HUES6 (cell line): Measurements from ENCODE around the gene PTPN6.

ENCODE experiments used
- H3K27ac ChIP-seq: 2 replicates; pipeline ENCODE4 v1.7.0; 2013; ENCODE audit warnings: low read depth, mild to moderate bottlenecking, low read length, inconsistent platforms
- H3K27me3 ChIP-seq: 2 replicates; pipeline ENCODE4 v1.6.1; 2013; ENCODE audit warnings: low read length; ENCODE audit not compliant: control insufficient read depth, insufficient read depth
- H3K36me3 ChIP-seq: 2 replicates; pipeline ENCODE4 v1.6.1; 2013; ENCODE audit warnings: low read length; ENCODE audit not compliant: control insufficient read depth, insufficient read depth
- H3K4me1 ChIP-seq: 2 replicates; pipeline ENCODE4 v1.6.1; 2013; ENCODE audit warnings: low read length; ENCODE audit not compliant: control insufficient read depth, insufficient read depth
- H3K4me3 ChIP-seq: 2 replicates; pipeline ENCODE4 v1.5.1; 2013; ENCODE audit warnings: low read depth, low read length
- H3K9ac ChIP-seq: one replicate; pipeline ENCODE4 v1.6.1; 2013; ENCODE audit warnings: mild to moderate bottlenecking, low read length
- H3K9me3 ChIP-seq: 2 replicates; pipeline ENCODE4 v1.6.1; 2013; ENCODE audit warnings: low read depth, low read length; ENCODE audit not compliant: control insufficient read depth, insufficient read depth

Gene PTPN6

DNA sequence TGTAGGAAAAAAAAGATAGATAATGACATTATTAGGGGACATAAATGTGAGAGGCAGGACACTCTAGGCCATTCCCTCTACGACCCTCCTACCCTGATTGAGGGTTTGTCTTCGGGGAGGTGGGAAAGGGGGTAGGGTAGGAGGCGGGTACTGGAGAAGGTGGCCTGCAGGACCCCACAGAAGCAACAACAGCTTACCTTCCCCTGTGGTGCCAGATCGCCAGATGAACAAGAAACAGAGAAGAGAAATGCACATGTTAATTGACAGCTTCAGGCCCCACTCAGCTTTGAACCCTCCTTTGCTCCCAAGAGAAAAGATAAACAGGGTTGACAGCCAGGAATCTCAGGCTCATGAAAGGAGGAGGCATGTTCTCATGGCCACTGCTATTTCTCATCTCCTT, 14.6 kb downstream of the PTPN6 start:
- Histone ChIP-seq H3K9ac (no peak overlapping the region), H3K4me3 (no peak overlapping the region), H3K27me3 (no peaks in the 10 kb centered on the region), H3K9me3 (no peaks in the 10 kb centered on the region), H3K4me1 (peaks cover 36% of the 10 kb centered on the region), H3K27ac (no peak overlapping the region), H3K36me3 (peaks cover 51% of the 10 kb centered on the region)

DNA sequence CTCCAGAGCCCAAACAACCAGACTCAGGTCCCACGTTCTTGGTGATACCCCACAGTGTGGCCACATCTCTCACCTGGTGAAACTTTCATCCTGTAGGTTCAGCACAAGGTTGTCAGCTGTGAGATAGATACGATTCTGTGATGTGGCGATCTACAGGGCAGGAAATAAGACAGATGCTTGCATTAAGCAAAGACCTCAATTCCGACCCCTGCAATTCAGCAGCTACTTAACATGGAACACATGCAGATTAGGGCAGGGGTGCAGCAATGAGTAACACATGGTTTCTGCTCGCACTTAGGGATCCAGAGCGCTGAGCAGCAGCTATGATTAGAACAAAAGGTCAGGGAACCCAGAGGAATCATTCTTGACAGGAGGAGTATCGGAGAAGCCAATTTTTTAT, 15.2 kb downstream of the PTPN6 start:
- Histone ChIP-seq H3K9me3 (no peaks in the 10 kb centered on the region), H3K4me1 (peaks cover 29% of the 10 kb centered on the region), H3K27me3 (no peaks in the 10 kb centered on the region), H3K27ac (no peak overlapping the region), H3K9ac (no peak overlapping the region), H3K4me3 (no peak overlapping the region), H3K36me3 (peaks cover 51% of the 10 kb centered on the region)

DNA sequence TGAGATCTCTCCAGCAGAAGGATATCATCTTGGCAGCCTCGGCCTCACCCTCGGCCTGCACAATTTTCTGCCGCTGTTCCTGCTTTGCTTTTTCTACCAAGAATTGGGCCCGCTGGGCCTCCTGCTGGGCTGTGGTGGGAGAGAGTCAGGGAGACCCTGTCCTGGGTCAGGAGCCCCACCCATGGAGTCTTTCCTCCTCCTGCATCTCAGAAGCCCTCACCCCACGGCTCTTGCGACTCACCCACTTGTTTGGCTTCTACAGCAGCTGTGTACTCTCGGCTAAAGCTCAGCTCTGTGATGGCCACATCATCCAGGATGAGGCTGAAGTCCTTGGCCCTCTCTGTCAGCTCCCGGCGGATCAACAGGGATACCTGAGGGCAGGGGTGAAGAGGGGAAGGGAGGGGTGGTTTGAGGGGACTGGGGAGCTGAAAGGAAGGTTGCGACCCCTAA, 16.5 kb downstream of the PTPN6 start:
- no peak overlapping the region for H3K27ac ChIP-seq
- no peak overlapping the region for H3K9ac ChIP-seq
- H3K4me1 ChIP-seq, result peaks cover 17% of the 10 kb centered on the region
- peaks cover 53% of the 10 kb centered on the region for H3K36me3 ChIP-seq
- H3K9me3 ChIP-seq, result no peaks in the 10 kb centered on the region
- H3K4me3 ChIP-seq, result no peak overlapping the region
- H3K27me3 ChIP-seq, result no peaks in the 10 kb centered on the region

DNA sequence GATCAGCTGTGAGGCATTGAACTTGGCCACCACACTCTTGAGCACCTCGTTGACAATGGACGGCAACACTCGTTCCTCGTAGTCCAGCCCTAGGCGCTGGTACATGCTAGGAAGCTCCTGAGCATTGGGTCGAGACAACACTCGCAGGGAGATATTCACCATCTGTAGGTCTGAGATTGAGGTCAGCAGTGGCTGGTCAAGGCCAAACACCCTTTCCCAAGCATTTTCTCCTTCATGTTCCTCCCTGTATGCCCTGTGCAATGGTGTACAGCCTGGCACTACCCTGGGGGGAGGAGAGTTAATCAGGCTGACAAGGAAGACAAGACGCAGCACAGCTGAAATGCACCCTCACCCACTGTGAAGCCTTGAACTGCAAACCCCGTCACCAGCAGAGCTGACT, 17.3 kb downstream of the PTPN6 start:
- H3K9me3 ChIP-seq, result no peaks in the 10 kb centered on the region
- no peak overlapping the region for H3K4me3 ChIP-seq
- H3K27me3 ChIP-seq, result no peaks in the 10 kb centered on the region
- H3K4me1 ChIP-seq, result peaks cover 14% of the 10 kb centered on the region
- peak overlapping the region; percentile 19 for H3K9ac ChIP-seq
- no peak overlapping the region for H3K27ac ChIP-seq
- H3K36me3 ChIP-seq, result peaks cover 53% of the 10 kb centered on the region

DNA sequence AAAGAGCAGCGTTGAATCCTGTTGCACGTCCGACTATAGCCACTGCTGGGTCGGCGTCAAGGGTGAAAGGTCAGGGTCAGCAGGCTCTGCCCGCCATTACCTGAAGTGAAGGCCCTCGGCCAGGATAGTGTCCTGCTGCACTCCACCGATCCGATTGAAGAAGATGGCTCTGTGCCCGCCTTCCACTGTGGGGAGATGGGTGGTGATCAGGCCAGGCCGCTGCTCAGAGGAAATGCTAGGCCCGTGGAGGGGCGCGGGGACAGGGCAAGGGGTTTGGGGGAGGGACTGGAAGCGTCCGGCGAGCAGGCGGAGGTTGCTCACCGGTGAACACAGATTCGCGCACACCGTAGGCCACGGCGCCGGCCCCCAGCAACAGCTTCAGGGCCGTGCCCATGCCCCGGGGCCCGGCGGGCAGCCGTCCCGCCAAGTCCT, 19.0 kb downstream of the PTPN6 start:
- H3K4me3 ChIP-seq, result peak overlapping the region; percentile 100
- H3K4me1 ChIP-seq, result peaks cover 5% of the 10 kb centered on the region
- H3K27ac ChIP-seq, result peak overlapping the region; percentile 89
- H3K9me3 ChIP-seq, result no peaks in the 10 kb centered on the region
- H3K27me3 ChIP-seq, result no peaks in the 10 kb centered on the region
- H3K9ac ChIP-seq, result peak overlapping the region; percentile 98
- H3K36me3 ChIP-seq, result peaks cover 59% of the 10 kb centered on the region

DNA sequence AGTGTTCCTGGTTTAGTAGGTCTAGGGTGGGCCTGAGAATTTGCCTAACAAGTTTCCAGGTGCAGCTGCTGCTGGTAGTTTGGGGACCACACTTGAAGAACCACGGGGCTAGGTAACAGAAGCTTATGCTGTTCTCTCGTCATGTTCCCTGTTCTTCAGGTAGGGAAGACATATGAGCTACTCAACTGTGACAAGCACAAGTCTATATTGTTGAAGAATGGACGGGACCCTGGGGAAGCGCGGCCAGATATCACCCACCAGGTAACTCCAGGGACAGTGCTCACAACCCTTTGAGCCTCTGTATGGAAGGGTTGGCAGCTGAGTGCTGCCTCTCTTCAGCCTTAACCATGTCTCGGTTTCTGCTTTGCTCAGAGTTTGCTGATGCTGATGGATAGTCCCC, 23.0 kb downstream of the PTPN6 start:
- peaks cover 2% of the 10 kb centered on the region for H3K4me1 ChIP-seq
- no peak overlapping the region for H3K27ac ChIP-seq
- H3K4me3 ChIP-seq, result no peak overlapping the region
- no peaks in the 10 kb centered on the region for H3K27me3 ChIP-seq
- H3K9ac ChIP-seq, result no peak overlapping the region
- peaks cover 58% of the 10 kb centered on the region for H3K36me3 ChIP-seq
- no peaks in the 10 kb centered on the region for H3K9me3 ChIP-seq

DNA sequence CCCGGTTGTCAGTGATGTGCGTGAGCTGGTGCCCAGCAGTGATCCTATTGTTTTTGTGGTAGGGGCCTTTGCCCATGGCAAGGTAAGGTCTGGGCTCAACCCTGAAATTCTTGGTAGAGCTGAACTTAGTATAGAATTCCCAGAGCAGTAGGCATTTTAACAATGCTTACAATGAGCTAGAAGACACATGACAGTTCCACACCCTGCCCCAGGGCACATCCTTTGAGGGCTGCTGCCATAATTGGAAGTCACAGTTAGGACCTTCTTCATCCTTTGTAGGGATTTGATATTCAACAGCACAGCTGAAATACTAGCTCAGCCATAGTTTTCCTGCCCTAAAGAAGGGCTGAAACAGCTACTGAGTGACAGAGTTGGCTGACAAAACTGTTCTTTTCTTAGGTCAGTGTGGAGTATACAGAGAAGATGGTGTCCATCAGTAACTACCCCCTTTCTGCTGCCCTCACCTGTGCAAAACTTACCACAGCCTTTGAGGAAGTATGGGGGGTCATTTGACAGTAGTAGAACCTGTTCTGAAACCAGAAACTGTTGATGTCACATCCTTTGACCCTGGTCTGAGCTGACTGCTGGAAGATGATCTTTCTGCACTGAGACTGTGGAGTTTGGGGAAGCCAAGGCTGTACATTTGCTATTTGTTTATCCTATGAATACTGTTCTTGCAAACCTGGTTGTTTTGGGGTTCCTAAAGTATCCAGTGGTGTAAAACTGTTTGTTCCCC, 24.3 kb downstream of the PTPN6 start:
- Histone ChIP-seq H3K4me3 (no peak overlapping the region), H3K36me3 (peaks cover 68% of the 10 kb centered on the region), H3K9ac (no peak overlapping the region), H3K9me3 (no peaks in the 10 kb centered on the region), H3K27ac (no peak overlapping the region), H3K4me1 (no peaks in the 10 kb centered on the region; the same call in 1 of the 2 replicates), H3K27me3 (no peaks in the 10 kb centered on the region)

DNA sequence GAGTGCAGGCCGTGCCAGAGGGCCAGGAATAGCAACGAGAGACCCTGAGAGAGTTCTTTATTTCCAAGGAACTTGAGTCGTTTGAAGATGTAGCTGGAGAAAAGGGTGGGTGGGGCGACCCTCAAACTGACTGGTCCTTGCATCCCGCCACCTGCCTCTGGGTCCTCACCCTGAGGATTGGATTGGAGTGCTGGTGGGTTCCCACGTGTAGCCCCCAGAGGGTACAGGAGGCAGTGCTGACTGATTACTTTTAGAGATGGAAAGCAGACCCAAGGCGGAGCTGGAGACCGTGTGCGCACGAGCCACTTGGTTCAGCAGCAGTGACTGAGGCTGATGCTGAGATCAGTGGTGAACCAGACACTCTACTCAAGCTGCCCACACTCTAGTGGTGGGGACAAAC, 26.5 kb downstream of the PTPN6 start:
- H3K36me3 ChIP-seq, result peaks cover 84% of the 10 kb centered on the region
- no peaks in the 10 kb centered on the region for H3K9me3 ChIP-seq
- no peaks in the 10 kb centered on the region for H3K4me1 ChIP-seq
- no peak overlapping the region for H3K27ac ChIP-seq
- no peak overlapping the region for H3K9ac ChIP-seq
- H3K27me3 ChIP-seq, result no peaks in the 10 kb centered on the region
- no peak overlapping the region for H3K4me3 ChIP-seq

DNA sequence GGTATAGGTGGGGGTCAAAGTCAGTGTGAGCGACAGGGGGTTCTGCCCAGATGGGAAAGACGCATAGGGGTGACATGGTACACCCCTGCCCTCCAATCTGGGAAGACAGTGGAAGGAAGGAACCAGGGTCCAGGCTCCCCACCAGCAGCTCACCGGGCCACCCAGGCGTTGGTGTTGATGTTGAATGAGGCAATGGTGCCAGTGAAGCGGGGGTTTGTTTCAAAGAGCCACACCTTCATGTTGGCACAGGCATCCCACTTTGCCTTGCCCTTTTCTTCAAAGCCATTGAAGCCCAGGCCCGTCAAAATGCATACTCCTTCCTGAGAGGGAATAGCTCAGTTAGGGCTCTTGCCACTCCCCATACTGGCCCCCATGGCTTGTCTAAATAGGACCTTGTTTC, 27.0 kb downstream of the PTPN6 start:
- H3K9ac ChIP-seq, result no peak overlapping the region
- H3K4me1 ChIP-seq, result no peaks in the 10 kb centered on the region
- no peak overlapping the region for H3K27ac ChIP-seq
- no peak overlapping the region for H3K4me3 ChIP-seq
- no peaks in the 10 kb centered on the region for H3K9me3 ChIP-seq
- no peaks in the 10 kb centered on the region for H3K27me3 ChIP-seq
- H3K36me3 ChIP-seq, result peaks cover 88% of the 10 kb centered on the region

DNA sequence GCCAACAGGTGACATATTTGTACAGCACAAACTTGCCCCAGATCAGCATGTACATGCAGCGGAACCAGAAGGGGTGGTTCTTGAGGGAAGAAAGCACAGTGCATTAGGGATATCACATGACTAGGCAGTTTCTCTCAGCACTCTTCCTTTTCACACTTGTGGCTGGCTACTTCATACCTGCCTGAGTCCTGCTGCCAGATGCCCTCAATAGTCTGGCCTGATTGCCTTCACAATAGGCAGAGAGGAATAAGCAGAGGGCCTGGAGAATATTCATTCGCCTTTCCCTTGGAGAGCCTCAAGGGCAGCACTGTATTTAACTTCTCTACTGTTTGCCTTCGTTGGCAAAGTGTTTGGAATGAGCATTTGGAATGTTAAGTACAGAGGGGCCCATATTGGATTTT, 27.5 kb downstream of the PTPN6 start:
- H3K27me3 ChIP-seq, result no peaks in the 10 kb centered on the region
- H3K27ac ChIP-seq, result no peak overlapping the region
- H3K36me3 ChIP-seq, result peaks cover 91% of the 10 kb centered on the region
- H3K4me3 ChIP-seq, result no peak overlapping the region
- H3K9me3 ChIP-seq, result no peaks in the 10 kb centered on the region
- no peaks in the 10 kb centered on the region for H3K4me1 ChIP-seq
- no peak overlapping the region for H3K9ac ChIP-seq

DNA sequence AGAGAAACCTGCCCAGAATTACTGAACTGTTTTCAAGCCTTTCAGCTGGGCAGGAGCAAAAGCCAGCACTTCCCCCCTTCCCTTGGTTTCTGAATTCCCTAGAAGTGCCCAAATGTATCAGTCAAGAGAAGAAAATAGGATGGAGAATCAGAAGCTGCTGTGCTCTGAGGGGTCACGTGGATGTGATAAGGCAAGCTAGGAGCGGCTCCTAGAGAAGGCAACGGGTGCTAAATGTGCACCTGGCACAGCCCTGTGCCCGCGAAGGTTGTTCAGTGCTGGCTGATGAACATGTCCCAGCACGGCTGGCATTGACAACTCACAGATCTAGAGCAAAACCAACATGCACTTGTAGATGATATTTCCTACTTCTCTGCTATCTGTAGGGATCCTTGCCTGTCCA, 27.9 kb downstream of the PTPN6 start:
- no peak overlapping the region for H3K4me3 ChIP-seq
- H3K9me3 ChIP-seq, result no peaks in the 10 kb centered on the region
- no peak overlapping the region for H3K27ac ChIP-seq
- no peaks in the 10 kb centered on the region for H3K4me1 ChIP-seq
- peaks cover 87% of the 10 kb centered on the region for H3K36me3 ChIP-seq
- H3K27me3 ChIP-seq, result no peaks in the 10 kb centered on the region
- H3K9ac ChIP-seq, result no peak overlapping the region
